Calu3 (cell line): ENCODE measurements around the gene KBTBD8. TPM values are rescaled to one million over a fixed set of nuclear protein-coding genes. Genes with fewer than 3 reads are reported as not detected.

Experiments used
- BruUV-seq: library from RNA; stranded (reverse); fragments of 400-500 nt; replicated peaks from 2 replicates; lab custom pipeline; 2021; lab: Mats Ljungman, UMichigan
- CTCF ChIA-PET: fragments of 300-600 bp; sonication (Branson Sonifier 250); formaldehyde crosslinking; loops from one replicate; lab custom pipeline; 2022; ENCODE audit warnings: antibody characterized with exemption; lab: Charles Lee
- DNase-seq: peaks from one replicate; pipeline ENCODE4 v3.0.0; 2022
- H3K27ac Mint-ChIP-seq: one replicate; pipeline ENCODE4 v1.8.0; 2022; ENCODE audit warnings: mixed read lengths; ENCODE audit not compliant: unreplicated experiment
- H3K27me3 Mint-ChIP-seq: one replicate; pipeline ENCODE4 v1.8.0; 2022; ENCODE audit warnings: mixed read lengths; ENCODE audit not compliant: unreplicated experiment
- H3K36me3 Mint-ChIP-seq: one replicate; pipeline ENCODE4 v1.8.0; 2022; ENCODE audit warnings: mild to moderate bottlenecking, moderate library complexity, mixed read lengths; ENCODE audit not compliant: insufficient read depth, unreplicated experiment
- H3K4me1 Mint-ChIP-seq: one replicate; pipeline ENCODE4 v1.8.0; 2022; ENCODE audit warnings: mild to moderate bottlenecking, low read depth, mixed read lengths; ENCODE audit not compliant: unreplicated experiment
- H3K4me3 Mint-ChIP-seq: one replicate; pipeline ENCODE4 v1.8.0; 2022; ENCODE audit warnings: mild to moderate bottlenecking, low read depth, moderate library complexity, mixed read lengths; ENCODE audit not compliant: unreplicated experiment
- H3K9me3 Mint-ChIP-seq: one replicate; pipeline ENCODE4 v1.8.0; 2022; ENCODE audit warnings: low read depth, mixed read lengths; ENCODE audit not compliant: unreplicated experiment
- CTCF ChIP-seq: fragments of 200-600 bp; IDR thresholded peaks from one replicate; pipeline ENCODE4 v1.8.0; 2022; ENCODE audit warnings: antibody characterized with exemption; ENCODE audit not compliant: unreplicated experiment
- intact Hi-C: fragments of 100-400 bp; cut with micrococcal nuclease; formaldehyde crosslinking; loops from one replicate; pipeline ENCODE4 v1.10.0; 2022; ENCODE audit not compliant: unreplicated experiment
- total RNA-seq: library from RNA; stranded (reverse); gene quantifications from 2 replicates; pipeline ENCODE4 v1.2.3, GENCODE V29; 2022

The KBTBD8 gene
- total RNA-seq, 1 experiment from 2014 or later: 4.1 TPM

- TF ChIP-seq CTCF: no peak
- Mint-ChIP-seq H3K9me3 (peaks cover 2% of the 10 kb centered on the region), H3K27ac (no peak overlapping the region), H3K27me3 (no peaks in the 10 kb centered on the region), H3K36me3 (no peaks in the 10 kb centered on the region), H3K4me1 (no peaks in the 10 kb centered on the region), H3K4me3 (no peak overlapping the region)
- no TSS peak for BruUV-seq
- CTCF ChIA-PET: no interaction called here
- DNase-seq: no peak
- intact Hi-C loops: no loop called here
These were observed 61.3 kb downstream of the KBTBD8 start for GRCh38 chr3:67059443-67059842.
